Hematopoietic multipotent progenitor cell treated with erythropoietin and hydrocortisone succinate and interleukin-3 and kit ligand, for 15 days (in vitro differentiated cells): Measurements from ENCODE around the gene USP36.
A peak's percentile ranks its signal among the peaks of the same experiment; 100 is the strongest.
"Not testable (repeated sequence)": the region's sequence is repeated elsewhere in the genome, so short reads cannot be mapped to it uniquely, and the experiment has no call there.

Source experiments
- DNase-seq: peaks from one replicate; pipeline ENCODE4 v3.0.0-alpha.2; 2015; ENCODE audit warnings: low spot score

The USP36 gene

DNA sequence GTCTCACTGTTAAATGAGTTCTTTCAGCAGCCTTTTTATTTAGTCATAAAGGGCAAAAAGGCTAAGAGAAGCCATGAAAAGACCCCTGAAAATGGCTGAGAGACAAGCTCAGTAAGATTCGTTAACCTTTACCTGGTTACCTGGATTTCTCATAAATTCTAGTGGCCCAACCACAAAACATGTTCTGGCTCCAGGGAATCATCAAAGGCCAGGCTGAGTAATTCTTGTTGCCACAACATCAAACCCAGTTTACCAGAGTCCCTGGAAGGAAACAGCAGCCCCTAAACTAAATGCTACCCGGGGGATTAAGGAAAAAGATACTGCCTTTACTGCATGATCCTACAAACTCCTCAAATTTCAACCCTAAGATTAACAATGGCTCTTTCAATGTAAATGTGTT is 74.4 kb downstream of the USP36 start:
- DNase-seq = no peak

GRCh38 chr17:78765821-78766220 is 74.8 kb downstream of the USP36 start:
- DNase-seq = no peak

GRCh38 chr17:78764871-78765270 is 75.7 kb downstream of the USP36 start:
- no peak for DNase-seq

- DNase-seq = no peak
These were observed 77.1 kb downstream of the USP36 start for GRCh38 chr17:78763561-78763960.

GRCh38 chr17:78761789-78762406 is 78.7 kb downstream of the USP36 start:
- no peak for DNase-seq

DNA sequence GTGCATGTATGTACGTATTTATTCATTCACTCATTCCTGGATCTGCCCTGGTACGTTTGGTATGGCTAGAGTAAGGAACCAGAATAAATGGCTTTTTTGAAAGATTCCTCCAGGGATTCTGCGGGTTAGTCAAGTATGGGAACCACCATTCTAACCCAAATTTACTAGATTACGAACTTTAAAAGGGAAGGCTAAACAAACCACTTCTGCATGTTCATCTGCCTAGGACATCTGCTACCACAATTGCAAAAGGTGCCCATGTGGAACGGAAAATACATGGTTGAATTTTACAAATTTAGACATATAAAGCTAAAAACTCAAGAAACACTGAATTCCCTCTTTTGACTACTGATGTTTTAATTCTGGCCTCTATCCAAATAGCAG is 80.7 kb downstream of the USP36 start:
- DNase-seq = no peak

DNA sequence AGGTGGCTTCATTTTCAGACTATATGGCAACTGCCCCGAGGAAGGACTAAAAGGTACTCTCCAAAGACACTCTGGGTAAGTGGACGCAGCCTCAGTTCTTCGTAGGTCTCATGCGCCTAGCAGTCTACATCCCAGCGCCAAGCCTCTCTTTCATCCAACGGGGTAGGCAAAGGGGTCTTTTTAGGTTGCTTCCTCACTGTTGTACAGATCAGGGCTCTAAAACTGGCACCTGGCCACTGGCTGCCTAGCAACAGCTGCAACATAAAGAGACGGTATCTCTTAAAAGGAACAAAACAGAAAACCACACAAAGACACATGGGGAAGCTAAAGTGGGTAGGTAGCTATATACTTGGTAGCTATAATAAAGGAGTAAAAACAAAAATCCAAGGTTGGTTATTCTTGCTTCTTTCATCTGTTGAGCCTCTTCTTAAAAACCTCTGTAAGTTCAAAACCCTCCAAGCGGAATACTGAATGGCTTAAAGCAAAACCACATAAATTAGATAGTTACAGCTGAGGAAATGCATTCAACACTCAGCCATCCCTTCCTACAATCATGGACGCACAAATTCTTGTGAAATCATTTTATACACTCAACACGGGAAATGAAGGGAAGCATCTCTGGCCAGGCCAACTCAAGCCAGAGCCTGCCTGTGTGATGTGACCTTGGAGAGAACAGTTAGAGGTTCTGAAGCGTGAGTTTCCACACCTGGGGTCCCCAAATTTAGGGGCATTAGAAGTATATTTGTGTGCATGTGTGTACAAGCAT is 81.2 kb downstream of the USP36 start:
- peak; percentile 21 for DNase-seq

GRCh38 chr17:78753316-78754250 is 87.0 kb downstream of the USP36 start:
- DNase-seq = no peak

- no peak for DNase-seq
These were observed 89.0 kb downstream of the USP36 start for GRCh38 chr17:78751447-78752161.

GRCh38 chr17:78751000-78751399 is 89.6 kb downstream of the USP36 start:
- not testable (repeated sequence) for DNase-seq

GRCh38 chr17:78748730-78749317 is 91.8 kb downstream of the USP36 start:
- peak; percentile 17 for DNase-seq

DNA sequence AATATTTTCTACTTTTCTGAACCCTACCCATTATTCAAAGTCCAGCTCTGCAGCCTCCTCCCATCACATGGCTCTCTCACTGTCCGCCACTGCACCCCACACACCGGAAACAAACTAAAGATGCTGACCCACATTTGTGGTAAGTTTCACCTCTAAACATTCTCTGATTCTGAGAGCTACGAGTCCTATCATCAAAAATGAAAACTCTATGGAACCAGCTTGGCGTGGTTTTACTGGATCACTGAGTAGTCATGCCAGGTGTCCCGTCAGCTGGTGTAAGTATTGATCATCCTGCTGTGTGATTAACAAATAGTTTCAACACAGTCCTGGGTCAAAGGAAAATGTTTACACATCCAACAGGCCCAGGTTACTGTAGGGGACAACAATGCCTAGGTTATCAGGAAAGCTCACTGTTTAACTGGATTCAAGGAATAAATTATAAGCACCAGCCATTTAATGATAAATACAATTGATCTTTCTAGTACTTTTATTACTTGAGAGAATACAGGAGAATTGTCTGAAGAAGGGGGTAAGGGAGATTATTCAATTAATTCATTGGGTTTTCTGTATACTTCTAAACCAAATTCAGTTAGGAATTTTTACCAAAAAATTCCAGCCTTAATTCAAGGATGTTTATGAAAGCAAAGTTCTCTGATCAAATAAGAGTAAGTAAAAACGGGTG is 92.4 kb downstream of the USP36 start:
- DNase-seq = no peak

DNA sequence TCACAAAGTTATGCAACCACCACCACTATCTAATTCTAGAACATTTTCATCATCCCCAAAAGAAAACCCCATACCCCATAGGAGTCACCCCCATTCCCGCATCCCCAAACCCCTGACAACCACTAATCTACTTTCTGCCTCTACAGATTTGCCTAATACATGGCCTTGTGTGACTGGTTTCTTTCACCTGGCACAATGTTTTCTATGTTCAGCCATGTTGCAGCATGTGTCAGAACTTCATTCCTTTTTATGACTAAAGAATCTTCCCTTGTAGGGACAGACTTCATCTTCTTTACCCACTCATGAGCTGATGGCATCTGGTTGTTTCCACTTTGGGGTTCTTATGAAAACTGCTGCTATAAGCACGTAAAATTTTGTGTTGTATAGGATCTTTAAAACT is 93.1 kb downstream of the USP36 start:
- no peak for DNase-seq

GRCh38 chr17:78746949-78747269 is 93.7 kb downstream of the USP36 start:
- no peak for DNase-seq

- no peak for DNase-seq
These were observed 94.2 kb downstream of the USP36 start for GRCh38 chr17:78746263-78746948.
